ENCODE measurements around the gene PHYHD1. TPM values are rescaled to one million over a fixed set of nuclear protein-coding genes. Genes with fewer than 3 reads are reported as not detected.

The PHYHD1 gene
- total RNA-seq, 1 donor from 2014 or later: 0.47 TPM

DNA sequence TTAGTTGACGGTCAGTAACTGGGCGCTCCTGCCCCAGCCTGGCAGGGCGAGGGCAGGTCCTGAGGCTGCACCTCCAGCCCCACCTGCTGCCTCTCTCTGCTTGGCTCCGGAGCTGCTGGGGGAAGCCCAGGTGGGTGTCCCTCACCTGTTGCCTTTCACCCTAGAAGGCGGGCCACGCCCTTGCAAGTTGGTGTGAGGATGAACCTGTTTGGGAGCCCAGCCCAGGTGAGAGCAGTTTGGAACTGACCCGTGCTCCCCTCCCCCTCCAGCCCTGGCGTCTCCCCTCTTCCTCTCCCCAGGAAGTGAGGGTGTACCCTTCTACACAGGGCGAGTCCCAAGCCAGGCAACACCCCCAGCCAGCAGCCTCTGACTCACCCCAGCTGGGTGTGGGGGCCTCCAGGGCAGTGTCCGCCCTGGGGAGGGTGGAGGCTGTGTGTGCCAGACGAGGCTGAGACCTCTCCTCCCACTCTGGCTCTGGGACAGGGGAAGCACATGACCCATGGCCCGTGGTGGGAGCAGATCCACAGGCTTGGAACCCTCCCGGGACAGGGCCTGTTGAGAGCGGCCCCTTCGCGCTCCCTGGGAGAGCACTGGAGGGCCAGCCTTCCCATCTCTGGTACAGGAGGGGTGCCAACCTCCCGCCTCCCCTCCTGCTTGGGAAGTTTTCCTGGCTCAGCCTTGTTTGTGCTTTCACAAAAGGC, 28.4 kb upstream of the PHYHD1 start:
- no peaks in the 10 kb centered on the region for H3K27me3 Mint-ChIP-seq
- H3K4me3 Mint-ChIP-seq: no peak overlapping the region
- no peak for DNase-seq
- peak overlapping the region; percentile 15 for H3K27ac Mint-ChIP-seq
- H3K36me3 Mint-ChIP-seq (ENCODE audit: low read depth): peaks cover 48% of the 10 kb centered on the region
- intact Hi-C loops (cut with micrococcal nuclease): no loop called here
- H3K4me1 Mint-ChIP-seq: peaks cover 40% of the 10 kb centered on the region
- H3K9me3 Mint-ChIP-seq: no peaks in the 10 kb centered on the region

DNA sequence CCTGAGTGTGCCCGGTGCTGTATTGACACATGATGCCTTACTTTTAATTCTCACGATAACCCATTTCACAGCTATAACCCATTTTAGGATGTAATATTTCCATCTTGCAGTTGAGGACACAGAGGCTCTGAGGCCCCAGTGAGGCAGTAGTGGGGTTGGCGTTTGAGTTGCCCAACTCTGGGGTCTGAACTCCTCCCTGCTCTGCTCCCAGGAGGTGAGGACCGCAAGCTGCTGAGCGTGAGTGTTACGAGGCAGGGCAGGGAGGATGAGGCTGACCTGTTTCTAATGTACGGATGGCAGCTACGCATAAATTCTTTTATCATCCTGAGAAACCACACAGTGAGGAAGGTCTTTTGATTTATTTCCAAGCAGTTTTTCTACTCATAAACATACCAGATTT, 27.4 kb upstream of the PHYHD1 start:
- Mint-ChIP-seq H3K4me3 (peak overlapping the region; percentile 53), H3K36me3 (ENCODE audit: low read depth) (peaks cover 48% of the 10 kb centered on the region), H3K27ac (peak overlapping the region; percentile 66), H3K9me3 (no peaks in the 10 kb centered on the region), H3K27me3 (no peaks in the 10 kb centered on the region), H3K4me1 (peaks cover 45% of the 10 kb centered on the region)
- no peak for DNase-seq
- intact Hi-C loops (cut with micrococcal nuclease): no loop called here

DNA sequence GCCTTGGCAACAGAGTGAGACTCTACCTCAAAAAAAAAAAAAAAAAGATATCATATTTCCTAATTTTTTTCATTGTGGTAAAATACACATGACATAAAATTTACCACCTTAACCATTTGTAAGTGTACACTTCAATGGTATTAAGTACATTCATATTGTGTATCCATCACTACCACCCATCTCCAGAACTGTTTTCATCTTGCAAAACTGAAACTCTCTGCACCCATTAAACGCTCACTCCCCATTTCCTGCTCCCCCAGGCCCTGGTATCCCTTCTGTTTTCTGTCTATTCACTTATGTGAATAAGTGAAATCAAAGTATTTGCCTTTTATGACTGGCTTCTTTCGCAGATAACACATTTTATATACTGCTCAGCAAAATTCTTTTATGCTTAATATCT, 26.0 kb upstream of the PHYHD1 start:
- H3K4me3 Mint-ChIP-seq: peak overlapping the region; percentile 35
- H3K9me3 Mint-ChIP-seq: no peaks in the 10 kb centered on the region
- no peaks in the 10 kb centered on the region for H3K27me3 Mint-ChIP-seq
- peaks cover 51% of the 10 kb centered on the region for H3K4me1 Mint-ChIP-seq
- intact Hi-C loops (cut with micrococcal nuclease): no loop called here
- DNase-seq: peak; percentile 75
- peaks cover 41% of the 10 kb centered on the region for H3K36me3 Mint-ChIP-seq (ENCODE audit: low read depth)
- H3K27ac Mint-ChIP-seq: peak overlapping the region; percentile 30

DNA sequence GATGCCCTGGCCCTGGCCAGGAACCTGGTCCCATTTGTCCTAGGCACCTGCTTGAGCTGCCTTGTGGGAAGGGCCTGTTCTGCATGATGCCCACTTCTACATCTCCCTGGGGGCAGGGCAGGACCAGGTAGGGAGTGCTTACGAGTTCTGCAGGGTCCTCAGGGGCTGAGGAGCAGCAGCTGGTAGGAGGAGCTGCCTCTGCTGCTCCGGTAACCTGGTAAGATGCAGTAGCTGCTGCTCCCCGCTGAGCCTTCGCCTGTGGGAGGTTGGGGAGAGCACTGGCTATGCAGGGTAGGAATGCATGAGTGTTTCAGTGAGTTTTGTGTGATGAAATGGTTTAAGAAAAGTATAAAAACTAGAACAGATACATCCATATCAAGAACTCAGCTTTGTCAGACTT, 25.2 kb upstream of the PHYHD1 start:
- no peak for DNase-seq
- peaks cover 34% of the 10 kb centered on the region for H3K36me3 Mint-ChIP-seq (ENCODE audit: low read depth)
- H3K4me1 Mint-ChIP-seq: peaks cover 54% of the 10 kb centered on the region
- H3K27ac Mint-ChIP-seq: no peak overlapping the region
- H3K27me3 Mint-ChIP-seq: no peaks in the 10 kb centered on the region
- H3K4me3 Mint-ChIP-seq: no peak overlapping the region
- H3K9me3 Mint-ChIP-seq: no peaks in the 10 kb centered on the region
- intact Hi-C loops (cut with micrococcal nuclease): no loop called here

DNA sequence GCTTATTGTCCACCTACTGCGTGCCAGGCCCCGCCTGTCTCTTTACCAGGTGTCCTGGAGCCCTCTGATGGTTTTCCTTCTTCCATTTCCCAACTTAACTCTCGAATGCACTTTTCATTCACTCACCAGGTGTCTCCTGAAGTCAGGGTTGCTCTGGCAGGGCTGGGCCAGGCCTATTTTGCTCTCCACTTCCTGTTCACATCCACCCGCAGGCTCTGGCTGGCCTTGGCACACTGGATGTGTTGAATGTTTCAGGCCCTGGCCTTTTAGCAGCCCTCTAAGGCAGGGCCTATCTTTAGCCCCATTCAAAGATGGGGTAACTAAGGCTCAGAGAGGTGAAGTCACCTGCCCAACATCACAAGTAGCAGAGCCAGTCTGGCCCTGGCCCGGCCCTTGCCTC, 22.4 kb upstream of the PHYHD1 start:
- intact Hi-C loops (cut with micrococcal nuclease): no loop called here
- peak overlapping the region; percentile 61 for H3K4me3 Mint-ChIP-seq

DNA sequence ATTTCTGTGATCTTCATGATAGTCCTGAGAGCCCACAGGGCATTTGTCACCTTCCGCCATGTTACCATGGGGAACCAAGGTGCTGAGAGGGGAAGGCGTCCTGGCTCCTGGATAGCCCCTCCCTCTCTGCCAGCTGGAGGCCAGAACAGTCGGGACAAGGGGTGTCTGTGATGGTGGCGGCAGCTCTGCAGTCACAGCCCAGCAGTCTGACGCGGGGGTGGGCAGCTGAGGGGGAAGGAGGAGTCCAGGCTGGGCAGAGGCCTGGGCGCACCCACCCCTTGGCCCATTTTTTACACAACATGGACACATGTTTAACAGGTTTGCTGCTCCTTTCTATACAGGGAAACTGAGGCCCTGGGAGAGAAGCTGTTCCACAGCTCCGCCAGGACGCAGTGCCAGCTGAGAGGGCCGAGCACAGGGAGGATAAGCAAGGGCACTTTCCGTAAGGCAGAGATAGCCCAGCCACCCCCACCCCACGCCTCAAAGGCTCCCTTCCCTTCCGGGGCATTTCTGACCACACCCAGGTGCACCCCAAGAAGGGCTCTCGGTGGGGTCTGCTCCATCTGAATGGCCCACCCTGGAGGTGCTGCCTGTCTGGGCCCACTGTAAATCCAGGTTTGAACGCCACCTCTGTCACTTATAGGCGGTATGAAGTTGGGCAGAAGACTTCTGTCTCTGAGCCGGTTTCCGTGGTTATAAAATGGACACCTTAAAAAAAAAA, 21.8 kb upstream of the PHYHD1 start:
- DNase-seq: no peak
- peak overlapping the region; percentile 62 for H3K4me3 Mint-ChIP-seq
- peaks cover 20% of the 10 kb centered on the region for H3K36me3 Mint-ChIP-seq (ENCODE audit: low read depth)
- peak overlapping the region; percentile 91 for H3K27ac Mint-ChIP-seq
- intact Hi-C loops (cut with micrococcal nuclease): no loop called here
- H3K27me3 Mint-ChIP-seq: no peaks in the 10 kb centered on the region
- H3K9me3 Mint-ChIP-seq: no peaks in the 10 kb centered on the region
- H3K4me1 Mint-ChIP-seq: peaks cover 61% of the 10 kb centered on the region

More for the DNA sequence above, 22.4 kb upstream of the PHYHD1 start:
- Mint-ChIP-seq H3K27me3 (no peaks in the 10 kb centered on the region), H3K36me3 (ENCODE audit: low read depth) (peaks cover 24% of the 10 kb centered on the region), H3K4me1 (peaks cover 60% of the 10 kb centered on the region), H3K9me3 (no peaks in the 10 kb centered on the region), H3K27ac (peak overlapping the region; percentile 91)
- DNase-seq: no peak

DNA sequence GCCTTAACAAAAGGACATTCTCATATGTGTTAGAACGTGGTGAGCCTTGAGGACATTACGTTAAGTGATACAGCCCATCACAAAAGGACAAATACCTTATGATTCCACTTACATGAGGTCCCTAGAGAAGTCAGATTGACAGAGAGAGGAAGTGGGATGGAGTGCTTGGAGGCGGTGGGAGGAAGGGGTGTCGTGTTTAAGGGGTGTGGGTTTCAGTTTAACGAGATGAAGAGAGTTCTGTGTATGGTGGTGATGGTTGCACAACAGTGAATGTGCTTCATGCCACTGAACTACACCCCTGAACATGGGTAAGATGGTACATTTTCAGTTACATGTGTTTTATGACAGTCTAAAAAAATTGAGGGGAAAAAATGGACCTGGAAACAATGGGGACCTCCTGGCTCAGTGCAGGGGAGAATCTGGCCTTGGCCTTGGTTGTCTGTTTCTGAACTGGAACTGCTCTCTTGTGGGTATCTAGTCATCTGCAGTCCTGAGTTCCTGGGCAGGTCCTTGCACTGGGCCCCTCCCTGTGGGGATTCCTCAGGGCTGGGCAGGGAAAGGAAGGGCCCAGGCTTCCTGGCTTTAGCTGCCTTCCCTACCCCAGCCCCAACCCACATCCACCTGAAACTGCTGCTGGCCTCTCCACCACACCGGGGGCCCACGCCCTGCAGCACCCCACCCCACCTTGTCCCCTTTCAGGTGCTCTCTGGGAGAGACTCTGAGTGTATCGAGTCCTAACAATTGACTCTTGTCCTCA, 21.0 kb upstream of the PHYHD1 start:
- H3K4me3 Mint-ChIP-seq: peak overlapping the region; percentile 62
- no peaks in the 10 kb centered on the region for H3K9me3 Mint-ChIP-seq
- peak overlapping the region; percentile 91 for H3K27ac Mint-ChIP-seq
- H3K27me3 Mint-ChIP-seq: no peaks in the 10 kb centered on the region
- peaks cover 18% of the 10 kb centered on the region for H3K36me3 Mint-ChIP-seq (ENCODE audit: low read depth)
- DNase-seq: peak; percentile 82
- intact Hi-C loops (cut with micrococcal nuclease): loop anchor here (5.0 kb wide), 1 partner anchor 442 kb away; the partner anchor contains the start of gene ODF2
- H3K4me1 Mint-ChIP-seq: peaks cover 63% of the 10 kb centered on the region

DNA sequence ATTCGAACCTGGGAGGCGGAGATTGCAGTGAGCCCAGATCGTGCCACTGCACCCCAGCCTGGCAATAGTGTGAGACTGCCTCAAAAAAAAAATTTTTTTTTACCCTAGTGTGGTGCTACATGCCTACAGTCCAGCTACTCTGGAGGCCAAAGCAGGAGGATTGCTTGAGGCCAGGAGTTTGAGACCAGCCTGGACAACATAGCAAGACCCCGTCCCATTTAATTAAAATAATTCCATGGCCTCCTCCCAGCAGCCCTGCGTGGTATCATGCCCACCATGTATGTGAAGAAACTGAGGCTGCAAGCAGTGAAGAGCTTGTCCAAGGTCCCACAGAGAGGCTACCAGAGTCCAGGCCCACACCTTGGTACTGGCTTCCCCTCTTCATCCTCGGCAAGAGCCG, 19.4 kb upstream of the PHYHD1 start:
- Mint-ChIP-seq H3K4me1 (peaks cover 54% of the 10 kb centered on the region), H3K36me3 (ENCODE audit: low read depth) (peaks cover 11% of the 10 kb centered on the region), H3K9me3 (no peaks in the 10 kb centered on the region), H3K27ac (peak overlapping the region; percentile 25), H3K27me3 (no peaks in the 10 kb centered on the region), H3K4me3 (no peak overlapping the region)
- DNase-seq: no peak
- intact Hi-C loops (cut with micrococcal nuclease): loop anchor here (5.0 kb wide), 1 partner anchor 444 kb away; the partner anchor contains the start of gene ODF2

DNA sequence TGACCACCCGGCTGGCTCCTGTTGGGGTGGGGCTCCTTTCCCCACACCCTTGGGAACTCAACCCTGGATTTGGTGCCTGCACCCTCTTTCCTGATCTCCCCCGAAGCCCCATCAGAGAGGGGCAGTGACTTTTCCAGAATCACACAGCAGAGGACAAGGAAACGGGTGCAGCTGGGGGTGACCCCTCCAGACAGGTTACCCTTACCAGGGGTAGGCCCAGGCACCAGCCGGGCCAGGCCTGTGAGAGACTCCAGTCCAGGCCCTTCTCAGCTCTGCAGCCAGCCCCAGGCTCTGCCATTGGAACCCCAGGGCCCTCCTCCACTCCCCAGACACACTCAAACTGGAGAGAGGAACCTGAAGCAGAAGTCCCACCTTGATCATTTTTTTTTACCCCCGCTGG, 19.0 kb upstream of the PHYHD1 start:
- Mint-ChIP-seq H3K9me3 (no peaks in the 10 kb centered on the region), H3K4me1 (peaks cover 57% of the 10 kb centered on the region), H3K27ac (peak overlapping the region; percentile 89), H3K4me3 (peak overlapping the region; percentile 76), H3K27me3 (no peaks in the 10 kb centered on the region), H3K36me3 (ENCODE audit: low read depth) (peaks cover 15% of the 10 kb centered on the region)
- intact Hi-C loops (cut with micrococcal nuclease): loop anchor here (1.0 to 5.0 kb wide), 3 partner anchors 10 to 445 kb away; partner anchors contain the start of genes LRRC8A and ODF2
- no peak for DNase-seq

DNA sequence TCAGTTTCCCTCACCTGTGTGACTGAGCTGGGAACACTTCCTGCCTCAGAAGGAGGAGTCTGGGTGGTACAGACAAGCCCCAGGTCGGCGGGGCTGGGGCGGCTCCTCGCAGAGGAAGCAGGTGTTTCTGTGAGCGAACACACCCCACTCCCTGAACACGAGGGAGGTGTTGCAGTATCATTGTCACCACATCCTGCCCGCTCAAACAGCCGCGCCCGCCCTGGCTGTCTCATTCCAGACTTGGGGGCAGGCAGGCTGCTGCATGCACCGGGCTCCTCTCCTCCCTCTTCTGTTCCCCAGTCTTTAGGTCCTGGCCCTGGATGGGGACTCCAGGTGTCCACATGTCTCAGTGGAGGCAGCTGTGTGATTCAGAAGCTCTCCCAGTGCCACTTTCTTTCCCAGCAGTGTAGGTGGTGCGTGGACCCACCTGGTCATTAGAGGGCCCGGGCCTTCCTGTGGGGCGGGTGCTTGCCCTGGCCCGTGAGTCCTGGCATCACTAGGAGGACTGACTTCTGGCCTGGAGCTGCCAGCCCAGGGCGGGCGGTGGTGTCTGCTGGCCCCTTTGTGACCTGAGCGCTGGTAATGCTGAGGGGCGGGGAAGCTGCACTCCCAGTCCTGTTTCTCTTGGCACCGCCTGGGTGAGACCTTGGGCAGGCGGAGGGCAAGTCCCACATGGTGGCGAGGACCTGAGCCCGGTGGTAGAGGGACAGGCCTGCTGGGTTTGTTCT, 18.3 kb upstream of the PHYHD1 start:
- peak; percentile 95 for DNase-seq
- H3K4me3 Mint-ChIP-seq: peak overlapping the region; percentile 76
- peak overlapping the region; percentile 89 for H3K27ac Mint-ChIP-seq
- H3K36me3 Mint-ChIP-seq (ENCODE audit: low read depth): peaks cover 17% of the 10 kb centered on the region
- H3K27me3 Mint-ChIP-seq: no peaks in the 10 kb centered on the region
- intact Hi-C loops (cut with micrococcal nuclease): loop anchor here (1.0 to 5.0 kb wide), 3 partner anchors 10 to 445 kb away; partner anchors contain the start of genes LRRC8A and ODF2
- no peaks in the 10 kb centered on the region for H3K9me3 Mint-ChIP-seq
- peaks cover 57% of the 10 kb centered on the region for H3K4me1 Mint-ChIP-seq

DNA sequence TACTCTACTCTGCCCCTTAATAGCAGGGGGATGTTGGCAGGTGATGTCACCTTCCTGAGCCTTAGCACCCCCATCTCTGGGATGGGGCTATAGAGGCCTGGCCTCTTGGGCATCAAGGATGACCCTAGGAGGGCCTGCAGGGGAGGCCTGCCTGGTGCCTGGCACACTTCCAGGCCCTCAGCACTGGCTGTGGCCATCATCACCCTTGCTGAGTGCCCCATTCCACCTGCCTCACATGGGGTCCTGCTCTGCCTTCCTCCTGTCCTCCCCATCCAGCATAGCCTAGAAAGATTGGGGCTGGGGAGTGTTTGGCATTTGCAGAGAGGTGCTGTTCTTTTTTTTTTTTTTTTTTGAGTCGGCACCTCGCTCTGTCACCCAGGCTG, 17.7 kb upstream of the PHYHD1 start:
- peaks cover 53% of the 10 kb centered on the region for H3K4me1 Mint-ChIP-seq
- intact Hi-C loops (cut with micrococcal nuclease): loop anchor here (5.0 kb wide), 1 partner anchor 446 kb away; the partner anchor contains the start of gene ODF2
- H3K4me3 Mint-ChIP-seq: peak overlapping the region; percentile 76
- H3K27ac Mint-ChIP-seq: peak overlapping the region; percentile 89
- DNase-seq: no peak
- no peaks in the 10 kb centered on the region for H3K9me3 Mint-ChIP-seq
- H3K36me3 Mint-ChIP-seq (ENCODE audit: low read depth): peaks cover 20% of the 10 kb centered on the region
- no peaks in the 10 kb centered on the region for H3K27me3 Mint-ChIP-seq

DNA sequence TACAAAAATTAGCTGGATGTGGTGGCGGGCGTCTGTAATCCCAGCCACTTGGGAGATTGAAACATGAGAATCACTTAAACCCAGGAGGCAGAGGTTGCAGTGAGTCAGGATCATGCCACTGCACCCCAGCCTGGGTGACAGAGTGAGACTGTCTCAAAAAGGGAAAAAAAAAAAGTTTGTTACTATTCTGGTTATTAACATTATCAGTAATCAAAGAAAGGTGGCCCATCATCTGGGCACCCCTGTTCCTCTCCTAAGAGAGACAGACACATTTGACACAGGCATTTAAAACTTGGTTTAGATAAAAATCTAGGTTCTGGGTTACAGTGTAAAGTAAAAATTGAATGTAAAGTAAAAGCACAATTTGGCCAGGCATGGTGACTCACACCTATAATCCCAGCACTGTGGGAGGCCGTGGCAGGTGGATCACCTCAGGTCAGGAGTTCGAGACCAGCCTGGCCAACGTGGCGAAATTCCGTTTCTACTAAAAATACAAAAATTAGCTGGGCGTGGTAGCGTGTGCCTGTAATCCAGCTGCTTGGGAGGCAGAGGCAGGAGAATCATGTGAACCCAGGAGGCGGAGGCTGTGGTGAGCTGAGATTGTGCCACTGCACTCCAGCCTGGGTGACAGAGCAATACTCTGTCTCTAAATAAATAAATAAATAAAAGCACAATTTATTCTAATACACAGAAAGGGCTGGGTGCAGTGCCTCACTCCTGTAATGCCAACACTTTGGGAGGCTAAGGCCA, 16.7 kb upstream of the PHYHD1 start:
- intact Hi-C loops (cut with micrococcal nuclease): loop anchor here (5.0 kb wide), 1 partner anchor 447 kb away; the partner anchor contains the start of gene ODF2
- H3K36me3 Mint-ChIP-seq (ENCODE audit: low read depth): peaks cover 24% of the 10 kb centered on the region
- H3K27ac Mint-ChIP-seq: peak overlapping the region; percentile 89
- H3K9me3 Mint-ChIP-seq: no peaks in the 10 kb centered on the region
- H3K4me3 Mint-ChIP-seq: peak overlapping the region; percentile 76
- H3K27me3 Mint-ChIP-seq: no peaks in the 10 kb centered on the region
- peaks cover 48% of the 10 kb centered on the region for H3K4me1 Mint-ChIP-seq
- no peak for DNase-seq
